ENCODE measurements around the gene FAM217A.

The FAM217A gene

GRCh38 chr6:4084444-4085331 is 5.8 kb upstream of the FAM217A start:
- DNase-seq: no peak

- DNase-seq: no peak
Measured at GRCh38 chr6:4074478-4075235, 4.3 kb downstream of the FAM217A start.

GRCh38 chr6:4071330-4071729 is 7.6 kb downstream of the FAM217A start:
- no peak for DNase-seq

DNA sequence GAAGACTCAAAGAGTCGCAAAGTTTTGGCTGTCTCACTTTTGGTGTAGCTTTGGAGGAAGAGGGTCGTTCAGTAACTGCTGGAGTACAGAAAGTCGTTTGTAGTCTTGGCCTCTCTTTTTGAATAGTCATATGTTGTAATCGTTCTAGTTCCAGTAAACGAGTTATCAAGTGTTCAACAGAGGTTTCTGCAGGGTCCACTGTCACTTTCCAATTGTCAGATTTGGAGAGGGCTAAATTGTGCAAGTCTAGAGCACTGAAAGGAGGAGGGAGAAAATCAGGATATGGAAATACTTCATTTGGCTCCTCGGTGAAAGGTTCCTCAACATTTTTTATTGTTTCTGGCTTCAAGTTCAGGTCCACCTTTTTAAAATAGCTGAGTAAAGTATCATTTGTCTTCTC is 9.7 kb downstream of the FAM217A start:
- no peak for DNase-seq

DNA sequence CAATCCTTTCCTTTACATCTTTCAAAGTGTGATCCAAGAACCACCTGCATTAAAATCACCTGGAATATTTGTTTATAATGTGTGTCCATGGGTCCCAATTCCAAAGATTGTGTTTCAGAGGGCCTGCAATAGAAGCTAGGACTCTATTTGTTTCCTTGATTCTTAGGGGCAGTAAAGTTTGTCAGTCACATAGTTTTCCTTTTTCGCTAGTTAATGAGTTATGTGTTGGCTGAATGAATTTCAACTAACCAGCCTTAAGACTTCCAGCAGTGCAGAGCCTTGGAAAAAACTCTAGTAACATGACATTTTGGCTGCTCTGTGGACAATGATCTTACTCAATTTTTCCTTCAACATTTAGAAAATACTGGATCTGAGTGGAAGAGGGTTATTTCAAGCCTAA is 11.3 kb downstream of the FAM217A start:
- no peak for DNase-seq

- no peak for DNase-seq
Measured at GRCh38 chr6:4066029-4066755, 12.7 kb downstream of the FAM217A start.

DNA sequence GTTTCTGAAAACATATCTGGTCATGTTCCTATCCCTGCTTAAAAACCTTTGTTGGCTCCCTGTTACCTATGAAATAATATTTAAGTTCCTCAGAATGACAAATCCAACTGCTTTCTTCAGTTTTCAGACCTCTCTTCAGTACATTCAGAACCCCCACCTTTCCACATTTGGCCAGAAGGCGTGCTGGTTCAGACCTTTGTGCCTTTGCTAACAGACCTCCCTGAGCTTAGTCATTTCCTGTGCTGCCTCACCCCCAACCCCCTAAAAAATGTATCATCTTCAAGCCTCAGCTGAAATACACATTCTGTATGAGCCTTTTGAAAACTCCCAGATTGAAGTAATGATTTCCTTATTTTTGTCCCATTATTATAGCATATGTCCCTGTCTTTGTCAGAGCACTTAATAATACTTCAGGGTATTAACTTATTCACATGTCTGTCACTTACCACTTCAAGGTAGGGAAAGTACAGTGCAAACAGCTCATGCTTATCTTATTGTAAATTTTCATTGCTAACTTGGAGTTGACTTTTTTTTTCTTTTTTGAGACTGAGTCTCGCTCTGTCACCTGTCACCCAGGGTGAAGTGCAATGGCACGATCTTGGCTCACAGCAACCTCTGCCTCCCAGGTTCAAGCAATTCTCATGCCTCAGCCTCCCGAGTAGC is 19.7 kb downstream of the FAM217A start:
- peak; percentile 84 for DNase-seq

DNA sequence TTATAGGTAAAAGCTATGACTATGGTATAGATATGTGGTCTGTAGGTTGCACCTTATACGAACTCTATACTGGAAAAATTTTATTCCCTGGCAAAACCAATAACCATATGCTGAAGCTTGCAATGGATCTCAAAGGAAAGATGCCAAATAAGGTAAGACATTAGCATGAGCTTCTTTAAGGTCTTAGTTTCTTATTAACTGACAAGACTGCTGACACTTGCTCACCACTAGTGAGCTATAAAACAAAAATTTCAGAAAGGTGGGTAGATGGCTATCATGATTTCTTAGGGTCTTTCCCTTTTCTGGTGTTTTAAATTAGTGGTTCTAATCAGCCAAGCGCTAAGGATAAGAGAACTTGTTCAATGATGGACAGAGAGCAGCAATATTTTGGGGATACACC is 21.9 kb downstream of the FAM217A start:
- DNase-seq: no peak

DNA sequence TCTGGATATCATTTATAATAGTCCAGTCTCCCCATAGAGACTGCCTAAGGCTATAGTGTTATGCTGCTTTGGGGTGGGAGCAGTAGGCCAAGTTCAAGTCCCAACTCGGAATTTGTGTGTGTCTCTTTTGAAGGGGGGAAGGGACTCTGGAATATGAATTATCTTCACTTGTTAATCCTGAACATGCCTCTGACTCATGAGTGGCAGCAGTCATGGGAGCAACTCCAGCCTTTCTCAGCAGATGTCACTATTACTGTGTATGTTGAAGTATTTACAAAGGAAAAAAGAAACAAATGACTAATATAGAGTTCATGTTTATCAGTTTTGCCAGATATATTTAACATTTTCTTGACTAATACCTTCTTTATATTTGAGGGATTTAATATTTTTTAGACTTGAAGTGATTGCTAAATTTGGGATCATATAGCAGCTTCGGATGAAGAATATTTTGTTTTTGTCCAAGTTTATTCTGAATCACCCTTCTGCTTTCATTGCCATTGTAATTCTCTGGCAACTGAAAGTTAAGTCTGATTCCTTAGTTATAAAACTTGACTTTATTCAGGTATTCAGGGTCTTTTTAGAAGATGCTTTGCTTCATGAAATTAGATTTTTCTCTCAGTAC is 23.4 kb downstream of the FAM217A start:
- peak; percentile 19 for DNase-seq

GRCh38 chr6:4049246-4049645 is 29.7 kb downstream of the FAM217A start:
- DNase-seq: no peak

DNA sequence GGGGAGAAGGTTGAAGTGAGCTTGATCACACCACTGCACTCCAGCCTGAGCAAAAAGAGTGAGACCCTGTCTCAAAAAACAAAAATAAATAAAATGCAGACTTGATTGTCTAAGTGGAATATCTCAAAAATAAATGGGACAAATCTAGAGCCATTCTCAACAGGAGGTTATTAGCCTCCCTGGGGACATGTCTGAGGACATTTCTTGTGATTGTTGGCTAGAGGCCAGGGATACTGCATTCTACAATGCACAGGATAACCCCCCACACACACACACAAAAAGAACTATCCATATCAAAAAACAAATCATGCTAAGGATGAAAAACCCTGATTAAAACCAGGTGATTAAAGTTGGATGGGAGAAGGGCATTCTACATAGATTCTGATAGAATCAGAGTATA is 37.5 kb downstream of the FAM217A start:
- DNase-seq: no peak

DNA sequence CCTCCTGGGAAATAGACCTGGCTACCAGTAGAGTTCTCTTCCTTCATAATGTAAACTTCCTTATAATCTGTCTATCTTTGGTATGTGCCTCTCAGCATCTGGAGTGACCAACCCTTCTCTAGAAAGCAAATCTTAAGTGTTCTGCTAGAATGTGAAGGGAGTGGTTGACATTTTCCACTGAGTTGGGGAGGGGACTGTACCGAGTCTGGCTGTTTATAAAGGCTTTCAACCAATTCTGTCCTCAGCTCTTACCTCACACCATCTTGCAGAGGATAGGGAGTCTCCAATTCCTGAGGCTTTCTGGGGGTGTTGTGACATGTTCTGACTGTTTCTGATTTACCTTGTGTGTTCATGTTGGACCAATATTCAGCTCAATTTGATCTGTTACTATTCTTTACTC is 39.6 kb downstream of the FAM217A start:
- no peak for DNase-seq

DNA sequence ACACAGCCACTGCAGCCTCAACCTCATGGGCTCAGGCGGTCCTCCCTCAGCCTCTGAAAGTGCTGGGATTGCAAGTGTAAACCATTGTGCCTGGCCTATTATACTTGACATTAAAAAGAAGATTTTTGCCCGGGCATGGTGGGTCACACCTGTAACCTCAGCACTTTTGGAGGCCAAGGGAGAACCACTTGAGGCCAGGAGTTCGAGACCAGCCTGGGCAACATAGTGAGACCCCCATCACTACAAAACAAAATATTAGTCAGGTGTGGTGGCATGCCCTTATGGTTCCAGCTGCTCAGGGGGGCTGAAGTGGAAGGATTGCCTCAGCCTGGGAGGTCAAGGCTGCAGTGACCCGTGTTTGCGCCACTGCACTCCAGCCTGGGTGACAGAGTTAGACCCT is 42.4 kb downstream of the FAM217A start:
- no peak for DNase-seq

- DNase-seq: no peak
Measured at GRCh38 chr6:4032475-4032874, 46.5 kb downstream of the FAM217A start.

DNA sequence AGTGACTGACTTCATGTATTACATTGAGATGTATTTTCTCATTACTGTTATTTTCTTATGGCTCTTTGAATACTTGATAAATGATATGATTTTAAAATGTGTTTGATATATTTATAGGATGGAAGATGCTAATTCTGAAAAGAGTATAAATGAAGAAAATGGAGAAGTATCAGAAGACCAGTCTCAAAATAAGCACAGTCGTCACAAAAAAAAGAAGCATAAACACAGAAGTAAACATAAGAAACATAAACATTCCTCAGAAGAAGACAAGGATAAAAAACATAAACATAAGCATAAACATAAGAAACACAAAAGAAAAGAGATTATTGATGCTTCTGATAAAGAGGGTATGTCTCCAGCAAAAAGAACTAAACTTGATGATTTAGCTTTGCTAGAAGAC is 47.5 kb downstream of the FAM217A start:
- no peak for DNase-seq

DNA sequence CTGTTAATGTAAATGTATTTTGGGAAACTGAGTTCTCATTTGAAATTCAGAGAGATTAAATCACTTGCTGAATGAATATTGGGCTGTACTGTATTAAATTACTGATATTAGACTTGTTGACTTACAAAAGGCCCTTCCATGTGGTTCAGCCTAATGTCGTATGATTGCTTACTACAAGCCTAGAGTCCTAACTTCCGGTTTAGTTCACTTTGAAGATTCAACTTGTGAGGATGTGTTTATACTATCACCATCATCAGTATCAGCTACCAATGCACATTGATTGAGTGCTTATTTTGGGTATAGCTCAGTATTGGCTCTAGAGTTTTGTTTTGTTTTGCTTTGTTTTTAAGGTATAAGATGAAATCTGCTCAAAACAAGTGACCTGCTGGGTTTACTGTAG is 48.3 kb downstream of the FAM217A start:
- no peak for DNase-seq

DNA sequence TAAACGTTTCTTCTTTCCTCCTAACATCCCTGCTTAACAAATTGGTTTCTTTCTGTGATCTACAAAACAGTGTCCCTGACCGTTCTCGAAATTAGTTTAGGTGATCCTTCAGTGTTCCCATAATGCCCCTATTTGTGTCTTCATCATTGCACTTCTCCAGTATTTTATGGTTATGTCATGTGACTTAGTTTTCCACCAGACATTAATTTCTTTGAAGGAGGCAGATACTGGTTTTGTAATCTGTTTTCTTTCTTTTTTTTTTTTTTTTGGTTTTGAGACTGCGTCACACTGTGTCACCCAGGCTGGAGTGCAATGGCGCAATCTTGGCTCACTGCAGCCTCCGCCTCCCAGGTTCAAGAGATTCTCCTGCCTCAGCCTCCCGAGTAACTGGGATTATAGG is 49.2 kb downstream of the FAM217A start:
- no peak for DNase-seq

DNA sequence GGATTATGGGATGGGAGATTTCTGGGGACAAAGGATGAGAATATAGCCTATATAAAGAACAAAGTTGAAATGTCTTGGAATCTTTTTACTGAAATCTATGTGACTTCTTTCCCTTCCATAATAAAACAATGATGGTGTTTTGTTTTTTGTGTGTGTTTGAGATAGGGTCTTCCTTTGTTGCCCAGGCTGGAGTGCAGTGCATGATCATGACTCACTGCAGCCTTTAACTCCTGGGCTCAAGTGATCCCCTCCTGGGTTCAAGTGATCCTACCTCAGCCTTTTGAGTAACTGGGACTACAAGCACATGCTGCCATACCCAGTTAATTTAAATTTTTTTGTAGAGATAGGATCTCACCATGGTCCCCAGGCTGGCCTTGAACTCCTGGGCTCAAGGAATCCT is 50.9 kb downstream of the FAM217A start:
- DNase-seq: no peak

DNA sequence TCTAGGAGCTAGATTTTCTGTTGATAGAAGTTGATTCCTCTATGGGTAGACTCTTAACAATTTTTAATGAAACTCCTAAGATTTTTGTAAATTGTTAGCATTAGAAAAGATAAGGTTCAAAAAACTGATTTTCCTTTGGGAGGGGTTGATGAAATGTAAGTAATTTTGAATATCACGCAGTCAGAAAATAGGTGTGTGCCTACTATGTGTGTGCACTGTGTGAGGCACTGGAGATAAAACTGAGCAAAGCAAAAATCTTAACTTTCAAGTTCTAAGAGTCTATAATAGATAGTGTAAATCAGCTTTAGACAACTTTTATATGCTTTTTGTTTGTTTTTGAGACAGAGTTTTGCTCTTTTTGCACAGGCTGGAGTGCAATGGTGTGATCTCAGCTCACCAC is 53.3 kb downstream of the FAM217A start:
- DNase-seq: no peak

GRCh38 chr6:4023240-4023639 is 55.7 kb downstream of the FAM217A start:
- DNase-seq: no peak

- no peak for DNase-seq
Measured at GRCh38 chr6:4021854-4022695, 56.9 kb downstream of the FAM217A start.
